ENCODE results near the gene PRMT7. TPM values are rescaled to one million over a fixed set of nuclear protein-coding genes. Genes with fewer than 3 reads are reported as not detected.

PRMT7 gene
- polyA plus RNA-seq, 3 donors = 15.0 to 41.1 (median 15.2) TPM

DNA sequence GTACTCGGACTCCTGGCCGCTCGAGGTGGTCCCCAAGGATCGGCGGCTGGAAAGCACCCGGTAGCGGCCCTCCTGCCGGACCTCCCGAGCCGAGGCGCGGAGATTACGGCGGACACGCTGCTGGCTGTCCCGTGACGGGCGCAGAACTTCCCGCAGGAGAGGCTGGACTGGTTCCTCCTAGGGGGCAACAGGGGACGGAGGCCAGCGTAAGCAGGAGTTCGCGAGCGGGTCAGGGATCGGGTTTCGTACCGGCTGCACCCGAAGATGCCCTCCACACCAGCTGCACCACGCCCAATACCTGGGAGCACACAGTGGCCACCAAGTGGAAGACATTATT, 414 bp upstream of the PRMT7 start:
- Histone ChIP-seq H3K4me3 (replicated peaks in 1 of 3; ENCODE audit: low read depth in 2 of 3, low read length in 3 of 3) (peak overlapping the region; percentile 88 to 97 (median 95)), H3K4me2 (replicated peaks; ENCODE audit: extremely low read depth, low read length, poor library complexity, severe bottlenecking) (peak overlapping the region; percentile 87), H3K9me3 (replicated peaks in 1 of 2; ENCODE audit: control insufficient read depth in 1 of 2, insufficient read depth in 1 of 2, low read length in 2 of 2) (no peaks in the 10 kb centered on the region), H3K9ac (ENCODE audit: insufficient read depth, low read length, poor library complexity, severe bottlenecking) (peak overlapping the region; percentile 85), H3K4me1 (ENCODE audit: control insufficient read depth in 1 of 2, insufficient read depth in 2 of 2, low read length in 2 of 2) (peaks cover 23 to 26% of the 10 kb centered on the region in 2 donors), H3K79me2 (ENCODE audit: insufficient read depth, low read length) (peaks cover 82% of the 10 kb centered on the region), H4K20me1 (ENCODE audit: insufficient read depth, low read length) (peaks cover 40% of the 10 kb centered on the region), H3K36me3 (replicated peaks in 1 of 2; ENCODE audit: control insufficient read depth in 1 of 2, insufficient read depth in 2 of 2, low read length in 2 of 2) (peaks cover 24 to 50% of the 10 kb centered on the region in 2 donors), H2AFZ (ENCODE audit: insufficient read depth, low read depth, low read length, poor library complexity, severe bottlenecking) (peak overlapping the region; percentile 94), H3K27ac (ENCODE audit: low read depth in 1 of 2, low read length in 2 of 2) (peak overlapping the region; percentile 93 to 94), H3K27me3 (ENCODE audit: control insufficient read depth in 2 of 2, insufficient read depth in 2 of 2, low read length in 2 of 2) (no peaks in the 10 kb centered on the region)
- H3K36me3 Mint-ChIP-seq = peaks cover 28 to 48% of the 10 kb centered on the region in 2 donors
- no peaks in the 10 kb centered on the region for H3K9me3 Mint-ChIP-seq
- peaks cover 19% of the 10 kb centered on the region for H3K4me1 Mint-ChIP-seq
- TF ChIP-seq, protein P1, sequence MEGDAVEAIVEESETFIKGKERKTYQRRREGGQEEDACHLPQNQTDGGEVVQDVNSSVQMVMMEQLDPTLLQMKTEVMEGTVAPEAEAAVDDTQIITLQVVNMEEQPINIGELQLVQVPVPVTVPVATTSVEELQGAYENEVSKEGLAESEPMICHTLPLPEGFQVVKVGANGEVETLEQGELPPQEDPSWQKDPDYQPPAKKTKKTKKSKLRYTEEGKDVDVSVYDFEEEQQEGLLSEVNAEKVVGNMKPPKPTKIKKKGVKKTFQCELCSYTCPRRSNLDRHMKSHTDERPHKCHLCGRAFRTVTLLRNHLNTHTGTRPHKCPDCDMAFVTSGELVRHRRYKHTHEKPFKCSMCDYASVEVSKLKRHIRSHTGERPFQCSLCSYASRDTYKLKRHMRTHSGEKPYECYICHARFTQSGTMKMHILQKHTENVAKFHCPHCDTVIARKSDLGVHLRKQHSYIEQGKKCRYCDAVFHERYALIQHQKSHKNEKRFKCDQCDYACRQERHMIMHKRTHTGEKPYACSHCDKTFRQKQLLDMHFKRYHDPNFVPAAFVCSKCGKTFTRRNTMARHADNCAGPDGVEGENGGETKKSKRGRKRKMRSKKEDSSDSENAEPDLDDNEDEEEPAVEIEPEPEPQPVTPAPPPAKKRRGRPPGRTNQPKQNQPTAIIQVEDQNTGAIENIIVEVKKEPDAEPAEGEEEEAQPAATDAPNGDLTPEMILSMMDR (IDR thresholded peaks at IDR 0.05) = no peak
- peak in 2 of 3 donors; percentile 46 to 69 for DNase-seq
- peak overlapping the region; percentile 92 to 95 for H3K4me3 Mint-ChIP-seq
- peak overlapping the region; percentile 91 to 96 (median 95) for H3K27ac Mint-ChIP-seq
- no peaks in the 10 kb centered on the region for H3K27me3 Mint-ChIP-seq (ENCODE audit: low read depth in 3 of 3)
- WGBS (ENCODE audit: insufficient coverage) = 0% methylated on average over 29 of the region's 29 CpGs
- intact Hi-C loops (cut with micrococcal nuclease) = loop anchor here (5.0 kb wide), 2 partner anchors 48 to 63 kb away; partner anchors contain the start of genes PLA2G15 (in 2 of the 2) and SLC7A6 (in 2 of the 2)

GRCh38 chr16:68313116-68313515, 2.3 kb downstream of the PRMT7 start:
- no peak overlapping the region for H3K4me2 ChIP-seq (replicated peaks; ENCODE audit: extremely low read depth, low read length, poor library complexity, severe bottlenecking)
- H4K20me1 ChIP-seq (ENCODE audit: insufficient read depth, low read length) = peaks cover 16% of the 10 kb centered on the region
- Mint-ChIP-seq H3K4me1 (peaks cover 19% of the 10 kb centered on the region), H3K36me3 (peaks cover 31 to 48% of the 10 kb centered on the region in 2 donors), H3K27me3 (ENCODE audit: low read depth in 3 of 3) (no peaks in the 10 kb centered on the region), H3K4me3 (no peak overlapping the region), H3K9me3 (no peaks in the 10 kb centered on the region), H3K27ac (peak overlapping the region in 1 of 7 donors; percentile 26)
- no peaks in the 10 kb centered on the region for H3K27me3 ChIP-seq (ENCODE audit: control insufficient read depth in 2 of 2, insufficient read depth in 2 of 2, low read length in 2 of 2)
- no peak overlapping the region for H3K4me3 ChIP-seq (replicated peaks in 1 of 3; ENCODE audit: low read depth in 2 of 3, low read length in 3 of 3)
- TF ChIP-seq, protein P1 (IDR thresholded peaks at IDR 0.05) = no peak
- no peaks in the 10 kb centered on the region for H3K9me3 ChIP-seq (replicated peaks in 1 of 2; ENCODE audit: control insufficient read depth in 1 of 2, insufficient read depth in 1 of 2, low read length in 2 of 2)
- H3K27ac ChIP-seq (ENCODE audit: low read depth in 1 of 2, low read length in 2 of 2) = no peak overlapping the region
- H3K36me3 ChIP-seq (replicated peaks in 1 of 2; ENCODE audit: control insufficient read depth in 1 of 2, insufficient read depth in 2 of 2, low read length in 2 of 2) = peaks cover 11 to 44% of the 10 kb centered on the region in 2 donors
- H2AFZ ChIP-seq (ENCODE audit: insufficient read depth, low read depth, low read length, poor library complexity, severe bottlenecking) = no peak overlapping the region
- no peak overlapping the region for H3K9ac ChIP-seq (ENCODE audit: insufficient read depth, low read length, poor library complexity, severe bottlenecking)
- H3K79me2 ChIP-seq (ENCODE audit: insufficient read depth, low read length) = peaks cover 55% of the 10 kb centered on the region
- no peak for DNase-seq
- H3K4me1 ChIP-seq (ENCODE audit: control insufficient read depth in 1 of 2, insufficient read depth in 2 of 2, low read length in 2 of 2) = peaks cover 23 to 26% of the 10 kb centered on the region in 2 donors
- no CpG with 5 or more reads among the region's 4 CpGs for WGBS (ENCODE audit: insufficient coverage)
- intact Hi-C loops (cut with micrococcal nuclease) = loop anchor here (5.0 kb wide), 2 partner anchors 51 to 66 kb away; partner anchors contain the start of genes PLA2G15 (in 2 of the 2) and SLC7A6 (in 2 of the 2)

Data from CD14-positive monocyte (primary cell).